GM19372 (cell line): ENCODE measurements around the gene KIF7.
"Not testable (repeated sequence)": the region's sequence is repeated elsewhere in the genome, so short reads cannot be mapped to it uniquely, and the experiment has no call there.

Experiments
- ATAC-seq: cut with Tn5 transposase; IDR thresholded peaks from one replicate; pipeline ENCODE4 v1.9.1; 2021; ENCODE audit warnings: mild to moderate bottlenecking, low read depth, moderate library complexity; ENCODE audit not compliant: unreplicated experiment

The KIF7 gene

DNA sequence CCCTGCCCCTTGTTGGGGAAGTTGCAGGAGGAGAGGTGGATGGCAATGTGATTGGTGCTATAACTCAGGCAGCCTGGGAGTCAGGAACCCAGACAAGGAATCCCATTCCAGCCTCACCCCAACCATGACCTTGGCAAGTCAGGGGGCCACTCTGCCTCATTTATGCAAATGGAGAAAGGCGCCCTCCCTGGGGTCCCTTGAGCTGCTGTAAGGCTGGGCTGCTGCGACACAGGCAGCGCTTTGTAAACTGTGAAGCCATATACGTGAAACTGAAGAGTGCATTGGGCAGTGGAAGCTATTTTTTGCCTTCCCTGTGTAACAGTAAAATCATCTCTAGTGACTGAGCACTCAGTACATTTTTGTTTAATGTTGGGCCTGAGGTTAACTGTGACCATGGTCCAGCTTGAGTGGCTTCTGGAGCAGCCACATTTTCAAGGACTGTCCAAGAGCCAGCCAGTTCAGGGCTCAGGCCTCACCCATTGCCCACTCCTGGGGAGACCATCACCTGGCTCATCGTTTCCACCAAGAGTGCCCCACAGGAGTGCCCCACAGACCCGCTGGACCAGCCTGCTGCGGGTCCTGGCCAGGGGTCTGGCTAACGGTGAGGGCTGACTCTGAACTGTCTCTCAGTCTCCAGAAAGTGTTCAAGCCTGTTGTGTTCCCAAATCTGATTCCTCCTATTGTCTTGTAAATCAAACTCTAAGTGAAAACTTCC lies 27.9 kb downstream of the KIF7 start:
- no peak for ATAC-seq

DNA sequence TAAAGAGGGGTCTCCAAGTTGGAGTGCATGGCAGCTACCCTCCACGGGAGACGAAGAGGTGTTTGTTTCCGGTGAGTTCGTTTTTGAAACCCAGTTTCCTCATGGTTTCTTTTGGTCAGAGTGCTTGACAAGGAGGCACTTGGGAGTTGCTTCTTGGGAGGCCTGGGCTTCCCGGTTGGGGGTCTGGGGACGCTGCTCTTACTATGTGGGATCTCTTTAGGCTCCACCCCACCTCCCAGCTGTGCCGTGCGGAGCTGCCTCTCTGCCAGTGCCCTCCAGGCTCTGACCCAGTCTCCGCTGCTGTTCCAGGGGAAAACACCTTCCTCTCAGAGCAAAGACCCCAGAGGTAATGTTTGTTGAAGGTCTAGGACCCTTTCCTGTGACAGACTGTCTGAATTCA lies 29.6 kb downstream of the KIF7 start:
- no peak for ATAC-seq

DNA sequence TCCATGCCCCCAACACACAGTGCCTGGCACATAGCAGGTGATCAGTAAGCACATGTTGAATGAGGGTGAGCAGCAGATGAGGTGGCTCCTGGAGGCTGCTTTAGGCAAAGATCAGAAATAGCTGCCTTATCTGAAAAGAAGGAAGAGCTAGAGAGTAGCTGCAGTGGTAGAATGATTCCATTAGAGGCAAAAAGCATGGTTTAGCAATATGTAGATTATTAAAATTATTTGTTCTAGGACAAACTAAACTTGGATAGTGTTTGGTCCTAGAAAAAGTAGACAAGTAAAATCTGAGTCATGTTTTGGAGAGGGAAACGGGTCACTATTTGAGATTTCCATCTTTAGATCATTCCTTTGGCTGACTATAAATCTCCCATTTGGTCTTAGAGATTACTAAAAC lies 32.1 kb downstream of the KIF7 start:
- no peak for ATAC-seq

DNA sequence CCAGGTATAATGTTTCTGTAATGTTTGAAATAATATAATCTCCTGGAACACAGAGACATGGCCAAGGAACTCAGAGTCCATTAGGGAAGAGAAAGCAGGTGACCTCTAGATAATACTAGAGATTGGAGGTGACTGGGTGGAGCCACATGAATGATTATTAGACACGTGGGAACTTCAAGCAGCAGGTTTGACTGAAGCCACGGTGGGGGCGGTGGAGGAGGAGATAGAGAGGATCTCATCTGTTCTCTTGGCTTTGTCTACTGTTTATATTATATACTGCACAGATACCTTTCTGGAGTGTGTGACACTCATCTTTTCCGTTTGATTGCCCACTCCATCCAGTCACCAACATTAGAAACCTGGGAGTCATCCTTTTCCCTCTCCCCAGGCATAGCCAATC lies 33.7 kb downstream of the KIF7 start:
- ATAC-seq, result no peak

DNA sequence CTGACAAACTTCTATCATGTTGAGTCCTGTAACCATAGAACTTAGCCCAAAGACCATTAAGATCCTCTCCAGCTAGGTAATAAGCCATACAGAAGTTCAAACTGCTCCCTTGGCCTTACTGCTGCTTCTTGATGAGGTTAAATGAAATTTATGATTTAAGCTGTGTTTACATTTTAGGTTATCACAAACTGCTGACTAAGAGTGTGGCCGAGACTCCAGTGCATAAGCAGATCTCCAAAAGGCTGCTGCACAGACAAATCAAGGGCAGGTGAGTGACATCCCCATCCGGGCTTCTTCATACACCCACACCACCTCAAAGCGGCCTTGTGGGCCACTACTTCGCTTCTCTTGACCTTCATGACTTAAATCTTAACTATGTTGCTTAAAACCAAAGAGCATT lies 39.0 kb downstream of the KIF7 start:
- no peak for ATAC-seq

DNA sequence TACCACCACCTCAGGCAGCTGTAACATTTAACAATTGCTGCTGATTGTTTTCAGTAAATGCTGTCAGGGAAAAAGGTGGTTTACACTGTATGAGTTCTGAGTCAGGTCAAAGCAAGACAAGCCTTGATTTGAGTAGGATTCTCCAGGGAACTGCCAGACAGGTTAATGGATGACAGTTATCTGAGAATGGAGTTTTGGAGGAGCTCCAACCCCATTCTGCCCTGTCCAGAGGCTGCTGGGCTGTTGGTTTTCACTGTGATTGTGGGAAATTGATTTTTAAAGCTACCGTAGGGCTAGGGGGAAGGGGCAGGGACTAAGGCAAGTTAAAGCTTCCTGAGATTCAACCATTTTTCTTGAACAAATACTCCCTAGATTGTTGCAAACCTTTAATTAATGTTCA lies 40.1 kb downstream of the KIF7 start:
- no peak for ATAC-seq

DNA sequence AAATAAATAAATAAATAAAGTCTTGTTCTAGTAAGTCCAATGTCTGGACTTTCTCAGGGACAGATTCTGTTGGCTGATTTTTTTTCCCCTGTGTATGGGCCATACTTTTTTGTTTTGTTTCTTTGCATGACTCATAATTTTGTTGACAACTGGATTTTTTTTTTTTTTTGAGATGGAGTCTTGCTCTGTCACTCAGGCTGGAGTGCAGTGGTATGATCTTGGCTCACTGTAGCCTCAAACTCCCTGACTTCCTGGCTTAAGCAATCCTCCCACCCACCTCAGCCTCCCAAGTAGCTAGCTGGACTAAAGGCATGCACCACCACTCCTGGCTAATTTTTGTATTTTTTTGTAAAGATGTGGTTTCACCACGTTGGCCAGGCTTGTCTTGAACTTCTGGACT lies 41.1 kb downstream of the KIF7 start:
- ATAC-seq, result no peak

DNA sequence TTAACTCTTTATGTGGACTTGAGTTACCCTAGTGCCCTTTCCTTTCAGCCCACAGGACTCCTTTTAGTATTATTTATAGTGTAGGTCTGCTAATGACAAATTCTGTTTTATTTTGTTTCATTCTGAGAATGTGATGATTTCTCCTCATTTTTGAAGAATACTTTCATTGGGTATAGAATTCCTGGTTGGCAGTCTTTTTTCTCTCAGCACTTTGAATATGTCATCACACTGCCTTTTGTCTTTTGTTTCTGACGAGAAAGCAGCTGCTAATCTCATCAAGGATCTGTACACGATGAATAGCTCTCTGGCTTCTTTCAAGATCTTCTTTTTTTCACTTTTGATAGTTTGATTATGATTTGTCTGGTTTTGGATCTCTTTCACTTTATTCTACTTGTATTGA lies 42.2 kb downstream of the KIF7 start:
- ATAC-seq, result no peak

DNA sequence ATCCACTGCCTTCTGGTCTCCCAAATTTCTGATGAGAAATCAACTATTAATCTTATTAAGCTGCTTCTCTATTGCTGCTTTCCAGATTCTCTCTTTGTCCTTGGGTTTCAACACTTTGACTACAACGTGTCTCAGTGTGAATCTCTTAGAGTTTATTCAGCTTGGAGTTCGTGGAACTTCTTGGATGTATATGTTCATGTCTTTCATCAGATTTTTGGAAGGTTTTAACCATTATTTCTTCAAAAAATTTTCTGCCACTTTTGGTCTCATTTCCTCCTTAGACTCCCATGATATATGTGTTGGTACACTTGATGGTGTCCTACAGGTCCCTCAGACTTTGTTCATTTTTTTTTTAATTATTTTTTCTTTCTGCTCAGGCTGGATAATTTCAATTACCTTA lies 44.0 kb downstream of the KIF7 start:
- no peak for ATAC-seq

DNA sequence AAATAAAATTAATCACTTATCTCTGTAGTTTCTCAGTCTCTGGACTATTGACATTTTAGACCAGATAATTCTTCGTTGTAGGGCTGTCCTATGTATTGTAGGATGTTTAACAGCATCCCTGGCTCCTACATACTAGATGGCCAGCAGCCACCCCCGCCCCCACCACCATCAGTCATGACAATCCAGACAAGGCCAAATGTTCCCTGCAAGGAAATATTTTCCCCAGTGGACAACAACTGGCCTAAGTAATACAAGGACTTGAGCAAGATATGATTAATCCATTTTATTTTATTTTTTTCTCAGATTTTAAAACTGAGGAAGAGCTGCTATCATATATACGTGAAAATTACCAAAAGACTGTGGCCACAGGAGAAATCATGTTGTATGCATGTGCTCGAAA lies 56.2 kb downstream of the KIF7 start:
- ATAC-seq, result no peak

DNA sequence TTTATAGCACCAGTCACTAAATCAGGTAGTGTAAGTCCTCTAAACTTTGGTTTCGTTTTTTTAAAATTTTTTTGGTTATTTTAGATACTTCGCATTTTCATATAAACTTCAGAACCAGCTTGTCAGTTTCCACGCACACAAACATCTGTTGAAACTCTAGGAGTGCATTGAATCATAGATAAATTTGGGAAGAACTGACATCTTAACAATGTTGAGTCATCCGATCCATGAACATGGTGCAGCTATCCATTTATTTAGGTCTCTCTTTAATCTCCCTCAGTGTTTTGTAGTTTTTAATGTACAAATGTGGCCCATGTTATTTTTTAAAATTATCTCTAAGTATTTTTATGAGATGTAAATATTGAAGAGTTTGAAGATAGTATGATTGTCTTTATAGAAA lies 62.2 kb downstream of the KIF7 start:
- ATAC-seq, result no peak

DNA sequence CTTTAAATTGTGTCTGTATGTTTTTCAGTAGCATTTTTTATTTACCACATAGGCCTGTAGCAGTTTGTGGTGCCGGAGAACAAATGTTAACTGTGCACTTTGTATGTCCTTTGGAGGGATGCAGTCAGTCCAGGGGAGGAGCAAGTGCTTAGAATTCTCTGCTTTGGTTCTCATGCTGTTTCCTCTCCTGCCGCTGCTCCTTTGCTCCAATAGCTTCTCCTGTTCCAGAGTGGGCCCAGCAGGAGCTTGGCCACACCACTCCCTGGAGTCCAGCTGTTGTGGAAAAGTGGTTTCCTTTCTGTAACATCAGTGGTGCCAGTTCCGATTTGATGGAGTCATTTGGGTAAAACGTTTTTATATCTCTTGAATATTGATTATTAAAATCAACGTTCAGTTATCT lies 63.4 kb downstream of the KIF7 start:
- no peak for ATAC-seq

DNA sequence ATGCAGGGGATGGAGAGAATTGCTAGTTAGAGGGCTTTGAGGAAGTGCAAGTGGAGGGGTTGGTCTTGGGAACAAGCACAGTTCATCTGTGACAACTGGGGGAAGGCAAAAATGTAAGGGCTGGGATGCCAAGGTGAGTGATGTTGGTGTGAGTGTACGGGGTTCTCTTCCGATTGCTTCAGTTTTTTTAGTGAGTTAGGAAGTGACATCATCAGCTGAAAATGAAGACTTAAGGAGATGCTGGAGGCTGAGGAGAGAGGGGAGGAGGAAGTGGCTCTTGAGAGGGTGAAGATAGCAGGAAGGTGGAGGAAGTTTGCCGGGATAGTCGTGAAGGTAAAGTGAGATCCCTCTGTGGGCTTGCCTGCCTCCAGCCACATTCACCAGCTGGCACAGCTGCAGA lies 67.3 kb downstream of the KIF7 start:
- ATAC-seq, result no peak

DNA sequence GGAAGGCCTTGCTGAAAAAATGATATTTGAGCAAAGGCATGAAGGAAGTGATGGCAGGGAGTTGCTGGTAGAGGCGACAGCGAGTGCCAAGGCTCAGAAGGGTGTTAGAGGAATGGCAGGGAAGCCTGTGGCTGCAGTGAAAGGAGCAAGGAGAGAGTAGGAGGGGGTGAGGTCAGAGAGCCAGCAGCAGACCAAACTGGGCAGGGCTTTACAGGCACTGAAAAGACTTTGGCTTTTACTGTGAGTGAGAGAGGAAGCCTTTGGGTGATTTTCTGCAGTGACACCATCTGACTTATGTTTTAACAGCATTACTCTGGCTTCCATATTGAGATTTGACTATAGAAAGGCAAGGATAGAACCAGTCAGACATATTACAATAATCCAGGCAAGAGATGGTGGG lies 68.6 kb downstream of the KIF7 start:
- ATAC-seq, result no peak

DNA sequence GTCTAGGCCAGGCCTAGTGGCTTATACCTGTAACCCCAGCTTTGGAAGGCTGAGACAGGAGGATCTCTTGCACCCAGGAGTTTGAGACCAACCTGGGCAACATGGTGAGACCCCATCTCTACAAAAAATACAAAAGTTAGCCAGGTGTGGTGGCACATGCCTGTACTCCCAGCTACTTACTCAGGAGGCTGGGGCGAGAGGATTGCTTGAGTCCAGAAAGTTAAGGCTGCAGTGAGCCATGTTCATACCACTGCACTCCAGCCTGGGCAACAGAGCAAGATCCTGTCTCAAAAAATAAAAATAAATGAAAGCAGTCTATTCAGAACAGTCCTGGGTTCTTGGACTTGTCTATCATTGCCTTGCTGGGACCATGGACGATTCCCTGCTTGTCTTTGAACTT lies 74.5 kb downstream of the KIF7 start:
- ATAC-seq, result not testable (repeated sequence)

DNA sequence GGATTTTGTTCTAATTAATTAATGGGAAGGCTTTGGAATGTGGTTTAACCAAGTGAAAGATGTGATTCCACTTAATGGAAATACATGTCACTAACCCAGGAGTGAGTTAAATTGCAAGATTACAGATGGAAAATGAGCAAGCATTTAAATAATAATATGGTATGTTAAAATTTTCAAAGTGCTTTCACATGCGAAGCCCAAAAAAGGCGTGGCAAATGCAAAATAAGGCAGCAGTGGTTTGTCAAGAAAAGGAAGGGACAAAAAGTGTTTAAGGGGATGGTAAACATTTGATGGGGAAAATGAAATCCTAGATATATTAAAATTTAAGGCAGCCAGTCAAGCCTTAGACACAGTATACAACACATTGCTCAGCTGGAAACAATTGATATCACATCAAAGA lies 77.1 kb downstream of the KIF7 start:
- no peak for ATAC-seq
